Measurements from ENCODE around the gene C1orf74. TPM values are rescaled to one million over a fixed set of nuclear protein-coding genes. Genes with fewer than 3 reads are reported as not detected.

C1orf74 gene
- total RNA-seq, 2 donors from 2014 or later, result 3.1 to 5.4 TPM

DNA sequence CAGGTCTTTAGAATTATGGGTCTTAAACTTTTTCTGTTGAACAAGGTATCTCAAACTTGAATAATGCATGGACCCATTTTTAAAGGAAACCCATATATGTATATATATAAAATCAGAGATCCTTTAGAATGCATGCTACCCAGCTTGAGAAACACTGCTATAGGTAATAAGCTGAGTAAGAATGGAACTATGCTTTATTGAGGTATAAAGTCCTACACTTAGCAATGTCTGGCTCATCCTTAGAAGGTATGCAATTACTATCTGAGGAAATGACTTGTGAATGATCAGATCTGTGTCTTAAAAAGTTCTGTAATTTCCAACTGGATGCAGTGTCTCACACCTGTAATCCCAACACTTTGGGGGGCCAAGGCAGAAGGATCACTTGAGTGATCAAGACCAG lies 17.3 kb downstream of the C1orf74 start:
- H3K9ac ChIP-seq (ENCODE audit: extremely low read depth, low read length, poor library complexity, severe bottlenecking), result no peak overlapping the region
- H3K36me3 ChIP-seq (ENCODE audit: control insufficient read depth, insufficient read depth, low read length), result no peaks in the 10 kb centered on the region
- Mint-ChIP-seq H3K4me3 (no peak overlapping the region), H3K27me3 (ENCODE audit: insufficient read depth) (peaks cover 9% of the 10 kb centered on the region), H3K4me1 (peaks cover 4% of the 10 kb centered on the region), H3K36me3 (ENCODE audit: low read depth) (no peaks in the 10 kb centered on the region), H3K27ac (no peak overlapping the region), H3K9me3 (no peaks in the 10 kb centered on the region)
- DNase-seq, result no peak
- H3K27ac ChIP-seq (ENCODE audit: low read depth, low read length), result no peak overlapping the region
- H3K4me3 ChIP-seq (ENCODE audit: low read length), result no peak overlapping the region
- no peaks in the 10 kb centered on the region for H3K4me1 ChIP-seq (ENCODE audit: control insufficient read depth, insufficient read depth, low read length)
- H3K9me3 ChIP-seq (ENCODE audit: control insufficient read depth, low read length), result no peaks in the 10 kb centered on the region
- peaks cover 2% of the 10 kb centered on the region for H3K27me3 ChIP-seq (ENCODE audit: control insufficient read depth, insufficient read depth, low read length, poor library complexity, severe bottlenecking)
- no peak for TF ChIP-seq CTCF (conservative IDR thresholded peaks at IDR 0.05)

DNA sequence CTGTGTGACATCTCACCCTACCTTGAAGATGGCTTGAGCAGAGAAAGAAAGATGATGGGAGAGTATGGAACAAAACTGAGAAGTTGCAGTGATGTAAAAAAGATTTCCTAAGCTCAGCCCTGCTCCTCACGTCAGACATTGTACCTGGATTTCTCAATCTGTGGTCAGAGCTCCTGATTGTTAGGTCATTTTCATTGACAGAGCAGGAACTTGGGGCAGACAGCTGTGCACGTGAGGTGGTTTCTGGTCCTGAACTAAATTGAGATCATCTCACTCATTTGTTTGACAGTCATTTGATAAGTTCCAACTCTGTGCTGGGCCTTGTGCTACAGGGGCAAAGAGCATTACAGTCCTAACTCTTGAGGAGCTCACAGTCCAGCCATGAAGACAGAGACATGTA lies 18.3 kb downstream of the C1orf74 start:
- H3K9me3 ChIP-seq (ENCODE audit: control insufficient read depth, low read length), result no peaks in the 10 kb centered on the region
- no peak overlapping the region for H3K9ac ChIP-seq (ENCODE audit: extremely low read depth, low read length, poor library complexity, severe bottlenecking)
- H3K36me3 ChIP-seq (ENCODE audit: control insufficient read depth, insufficient read depth, low read length), result no peaks in the 10 kb centered on the region
- peaks cover 7% of the 10 kb centered on the region for H3K27me3 ChIP-seq (ENCODE audit: control insufficient read depth, insufficient read depth, low read length, poor library complexity, severe bottlenecking)
- Mint-ChIP-seq H3K27ac (no peak overlapping the region), H3K9me3 (no peaks in the 10 kb centered on the region), H3K27me3 (ENCODE audit: insufficient read depth) (peaks cover 14% of the 10 kb centered on the region), H3K36me3 (ENCODE audit: low read depth) (no peaks in the 10 kb centered on the region), H3K4me1 (peaks cover 4% of the 10 kb centered on the region), H3K4me3 (no peak overlapping the region)
- TF ChIP-seq CTCF (conservative IDR thresholded peaks at IDR 0.05), result no peak
- H3K4me3 ChIP-seq (ENCODE audit: low read length), result no peak overlapping the region
- 89 to 95% methylated on average over 2 of the region's 2 CpGs for WGBS, 2 experiments (ENCODE audit: insufficient coverage in 1 of 2, insufficient read length in 1 of 2)
- no peak for DNase-seq
- no peaks in the 10 kb centered on the region for H3K4me1 ChIP-seq (ENCODE audit: control insufficient read depth, insufficient read depth, low read length)
- H3K27ac ChIP-seq (ENCODE audit: low read depth, low read length), result no peak overlapping the region

DNA sequence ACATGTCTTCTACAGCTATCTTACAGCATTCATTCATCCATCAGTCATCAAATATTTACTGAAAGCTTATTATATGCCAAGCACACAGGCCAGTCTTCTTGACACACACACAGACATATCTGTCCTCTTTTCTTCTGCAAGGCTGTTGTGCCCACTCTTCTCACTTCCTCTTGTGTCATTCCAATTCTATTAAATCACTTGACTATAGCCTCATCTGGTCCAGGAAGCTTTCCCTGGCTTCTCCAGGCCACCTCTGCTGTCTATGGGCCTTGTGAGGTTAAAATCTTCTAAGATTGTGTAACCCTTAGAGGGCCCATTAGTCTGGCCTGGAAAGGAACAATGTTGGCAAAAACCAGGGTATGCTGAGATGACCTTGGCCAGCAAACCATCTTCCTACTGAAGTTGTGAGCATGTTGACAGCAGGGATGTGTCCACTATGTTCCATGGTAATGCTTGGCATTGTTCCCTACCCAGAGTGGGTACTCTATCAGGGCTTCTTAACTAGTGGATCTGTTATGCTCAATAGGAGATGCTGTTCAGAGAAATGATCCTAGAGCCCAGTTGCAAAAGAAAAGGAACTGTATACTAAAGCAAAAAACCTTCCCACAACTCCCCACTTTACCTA lies 23.2 kb downstream of the C1orf74 start:
- Histone ChIP-seq H3K27ac (ENCODE audit: low read depth, low read length) (no peak overlapping the region), H3K4me1 (ENCODE audit: control insufficient read depth, insufficient read depth, low read length) (no peaks in the 10 kb centered on the region), H3K27me3 (ENCODE audit: control insufficient read depth, insufficient read depth, low read length, poor library complexity, severe bottlenecking) (peaks cover 30% of the 10 kb centered on the region), H3K36me3 (ENCODE audit: control insufficient read depth, insufficient read depth, low read length) (no peaks in the 10 kb centered on the region), H3K9ac (ENCODE audit: extremely low read depth, low read length, poor library complexity, severe bottlenecking) (no peak overlapping the region), H3K4me3 (ENCODE audit: low read length) (no peak overlapping the region), H3K9me3 (ENCODE audit: control insufficient read depth, low read length) (no peaks in the 10 kb centered on the region)
- H3K27ac Mint-ChIP-seq, result no peak overlapping the region
- TF ChIP-seq CTCF (conservative IDR thresholded peaks at IDR 0.05), result no peak
- no peak for DNase-seq
- H3K4me1 Mint-ChIP-seq, result no peaks in the 10 kb centered on the region
- peaks cover 42% of the 10 kb centered on the region for H3K27me3 Mint-ChIP-seq (ENCODE audit: insufficient read depth)
- no peaks in the 10 kb centered on the region for H3K9me3 Mint-ChIP-seq
- H3K36me3 Mint-ChIP-seq (ENCODE audit: low read depth), result no peaks in the 10 kb centered on the region
- H3K4me3 Mint-ChIP-seq, result no peak overlapping the region
